GM19452 (cell line): ENCODE data around the gene KASH5.
"Not testable (repeated sequence)": the region's sequence is repeated elsewhere in the genome, so short reads cannot be mapped to it uniquely, and the experiment has no call there.

Experiments
- ATAC-seq: cut with Tn5 transposase; IDR thresholded peaks from one replicate; pipeline ENCODE4 v1.9.1; 2021; ENCODE audit not compliant: unreplicated experiment

KASH5 gene

GRCh38 chr19:49361438-49362047, 26.5 kb upstream of the KASH5 start:
- no peak for ATAC-seq

DNA sequence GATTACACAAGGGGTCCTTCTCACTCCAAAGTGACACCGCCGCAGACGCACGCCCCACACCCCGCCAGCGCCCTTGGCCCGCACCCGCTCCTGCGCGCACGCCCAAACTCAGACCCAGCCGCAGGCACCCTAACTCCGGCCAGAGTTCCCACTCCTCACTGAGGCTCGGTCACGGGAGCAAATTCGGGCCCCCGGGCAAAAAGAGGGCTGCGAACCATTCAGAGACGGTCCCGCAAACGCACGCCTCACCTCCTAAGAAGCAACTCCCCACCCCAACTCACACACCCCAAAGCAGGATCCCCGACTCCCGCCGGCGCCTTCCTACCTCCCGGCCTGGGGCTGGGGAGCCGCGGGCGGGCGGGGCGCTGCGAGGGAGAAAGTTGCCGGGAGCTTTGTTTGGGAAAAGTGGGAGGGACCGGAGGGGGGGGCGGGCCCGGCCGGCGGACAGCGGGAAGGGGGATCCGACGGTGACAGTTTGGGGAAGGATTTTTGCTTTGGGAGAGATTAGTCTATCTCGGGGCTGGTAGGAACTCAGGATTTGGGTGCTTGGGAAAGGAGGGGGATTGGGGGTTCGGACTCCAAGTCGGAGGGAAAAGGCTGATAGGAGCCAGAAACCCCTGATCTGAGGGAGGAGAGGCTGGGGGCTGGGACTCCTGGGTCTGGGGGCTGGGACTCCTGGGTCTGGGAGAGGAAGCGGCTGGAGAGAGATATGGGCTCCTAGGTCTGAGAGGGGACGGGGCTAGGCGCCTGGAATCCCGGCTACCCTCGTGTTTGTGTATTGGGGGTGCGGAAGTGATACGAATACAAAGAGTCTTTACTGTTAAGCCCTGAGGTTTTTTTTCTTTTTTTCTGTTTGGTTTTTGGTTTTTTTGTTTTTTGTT, 25.8 kb upstream of the KASH5 start, which contains the start of gene TEAD2:
Gene TEAD2, minus strand, starts transcription at position 369 of the 881 bp plus-strand sequence. CDS start 2,341 bp downstream, outside the sequence.
- no peak for ATAC-seq

- ATAC-seq = no peak
Measured at GRCh38 chr19:49362929-49363267, 25.2 kb upstream of the KASH5 start.

- no peak for ATAC-seq
Measured at GRCh38 chr19:49363268-49364082, 24.6 kb upstream of the KASH5 start, which contains the start of gene DKKL1. Gene DKKL1 (plus strand): TSS chr19:49363877. CDS start chr19:49363999, 122 bp downstream.

- no peak for ATAC-seq
Measured at GRCh38 chr19:49364083-49364737, 23.8 kb upstream of the KASH5 start.

DNA sequence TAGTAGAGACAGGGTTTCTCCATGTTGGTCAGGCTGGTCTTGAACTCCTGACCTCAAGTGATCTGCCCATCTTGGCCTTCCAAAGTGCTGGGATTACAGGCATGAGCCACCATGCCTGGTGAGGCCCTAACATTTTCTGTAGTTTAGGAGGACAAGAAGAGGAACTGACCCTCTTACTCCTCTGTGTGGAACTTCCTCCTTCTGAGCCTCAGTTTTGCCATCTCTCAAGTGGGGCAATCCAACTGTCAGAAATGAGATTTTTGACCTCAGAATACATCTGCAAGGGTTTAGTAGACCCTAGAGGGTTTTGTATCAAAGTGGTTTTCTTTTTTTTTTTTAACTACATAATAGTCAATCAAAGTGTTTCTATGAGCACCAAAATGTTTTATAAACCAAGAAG, 21.9 kb upstream of the KASH5 start:
- ATAC-seq = no peak

GRCh38 chr19:49368711-49369358, 19.2 kb upstream of the KASH5 start:
- ATAC-seq = no peak

DNA sequence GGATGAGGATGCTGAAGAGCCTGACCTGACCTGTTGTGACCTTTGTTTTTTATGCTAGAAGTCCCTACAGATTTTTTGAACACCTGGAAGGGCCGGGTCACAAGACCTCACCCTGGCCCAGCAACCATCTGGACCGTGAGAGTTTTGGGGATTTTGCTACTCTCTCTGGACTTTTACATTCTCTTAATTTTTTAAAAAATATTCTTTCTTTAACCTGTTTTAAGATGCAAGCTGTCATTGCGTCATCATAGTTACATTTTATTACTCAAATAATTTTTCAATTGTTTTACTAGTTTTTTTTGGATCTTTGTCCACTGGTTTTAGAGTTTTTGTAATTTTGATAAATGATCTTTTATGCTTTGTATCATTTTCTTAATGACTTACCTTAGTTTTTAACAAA, 16.9 kb upstream of the KASH5 start:
- ATAC-seq = no peak

DNA sequence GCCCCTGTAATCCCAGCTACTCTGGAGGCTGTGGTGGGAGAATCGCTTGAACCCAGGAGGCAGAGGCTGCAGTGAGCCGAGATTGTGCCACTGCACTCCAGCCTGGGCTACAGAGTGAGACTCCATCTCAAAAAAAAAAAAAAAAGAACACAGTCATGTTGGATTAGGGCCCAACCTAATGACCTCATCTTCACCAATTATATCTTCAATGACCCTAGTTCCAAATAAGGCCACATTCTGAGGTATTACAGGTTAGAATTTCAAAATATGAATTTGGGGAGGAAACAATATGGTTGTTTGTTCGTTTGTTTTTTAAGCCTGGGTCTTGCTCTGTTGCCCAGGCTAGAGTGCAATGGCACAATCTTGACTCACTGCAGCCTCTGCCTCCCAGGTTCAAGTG, 14.9 kb upstream of the KASH5 start:
- not testable (repeated sequence) for ATAC-seq

GRCh38 chr19:49374665-49375434, 13.2 kb upstream of the KASH5 start:
- ATAC-seq = no peak

GRCh38 chr19:49378512-49378911, 9.5 kb upstream of the KASH5 start:
- no peak for ATAC-seq

GRCh38 chr19:49380391-49380790, 7.7 kb upstream of the KASH5 start:
- ATAC-seq = no peak

- no peak for ATAC-seq
Measured at GRCh38 chr19:49382639-49383038, 5.4 kb upstream of the KASH5 start.

DNA sequence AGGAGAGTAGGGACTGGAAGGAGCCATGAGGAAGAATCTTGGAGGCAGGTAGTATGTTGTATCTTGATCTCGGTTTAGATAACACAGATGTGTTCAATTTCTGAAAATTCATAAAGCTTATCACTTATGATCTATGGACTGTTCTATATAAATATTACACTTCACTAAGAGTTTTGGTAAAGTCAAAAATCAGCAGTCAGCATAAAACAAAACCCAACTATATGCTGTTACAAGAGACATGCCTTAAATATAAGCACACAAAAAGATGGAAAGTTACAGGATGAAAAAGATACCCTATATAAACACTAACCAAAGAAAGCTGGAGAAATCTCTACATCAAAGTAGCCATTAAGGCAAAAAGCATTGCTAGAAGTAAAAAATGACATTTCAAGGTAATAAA, 4.5 kb upstream of the KASH5 start:
- ATAC-seq = no peak

DNA sequence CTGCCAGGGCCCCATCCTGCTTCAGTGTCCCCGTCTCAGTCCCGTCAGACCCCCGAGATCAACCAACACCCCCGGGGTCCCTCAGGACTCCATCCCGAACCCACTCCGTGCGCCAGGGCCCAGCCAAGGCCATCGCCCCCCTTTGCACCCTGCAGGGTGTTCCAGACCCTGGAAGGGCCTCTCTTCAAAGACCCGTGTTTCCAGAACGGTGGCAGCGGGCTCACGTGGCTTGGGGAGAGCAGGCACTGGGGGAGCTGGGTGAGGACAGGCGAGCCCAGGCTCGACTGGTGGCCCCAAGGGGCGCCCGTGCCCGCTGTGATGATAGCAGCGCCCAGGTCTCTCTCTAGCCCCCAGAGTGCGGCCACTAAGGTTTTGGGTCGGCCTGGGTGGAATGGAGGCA, 1.4 kb downstream of the KASH5 start:
- ATAC-seq = no peak

DNA sequence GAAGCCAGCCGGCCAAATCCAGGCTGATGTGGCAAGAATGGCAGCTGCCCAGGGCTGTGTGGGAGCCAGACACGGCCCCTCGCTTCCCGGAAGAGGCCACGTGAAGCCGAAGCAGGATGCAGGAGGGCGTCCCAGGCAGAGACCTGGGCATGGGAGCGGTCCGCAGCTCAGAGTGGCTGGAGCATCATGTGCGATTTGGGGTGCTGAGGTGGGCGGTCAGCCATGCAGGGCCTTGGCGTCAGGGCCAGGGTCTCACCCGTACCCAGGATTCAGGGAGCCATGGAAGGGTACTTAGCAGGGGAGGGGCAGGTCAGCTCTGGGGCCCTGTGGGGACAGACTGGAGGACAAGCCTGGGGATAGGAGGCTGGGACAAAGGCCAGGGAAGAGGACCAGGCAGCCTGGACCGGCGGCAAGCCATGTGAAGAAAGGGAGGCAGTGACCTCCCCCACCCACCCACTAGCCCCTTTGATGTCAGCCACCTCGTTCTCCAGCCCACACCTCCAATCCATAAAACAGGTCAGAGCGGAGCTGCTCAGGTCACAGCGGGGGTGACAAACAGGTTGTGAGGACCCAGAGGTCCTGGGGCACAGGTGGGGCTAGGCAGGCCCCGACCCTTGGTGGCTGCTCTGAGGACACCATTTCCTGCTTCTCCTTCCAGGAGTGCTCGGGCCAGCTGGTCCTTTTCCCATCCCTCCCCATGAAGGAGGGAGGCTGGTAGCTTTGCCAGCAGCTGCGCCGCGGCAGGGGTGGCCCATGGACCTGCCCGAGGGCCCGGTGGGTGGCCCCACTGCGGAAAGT, 2.3 kb downstream of the KASH5 start:
- ATAC-seq = no peak

DNA sequence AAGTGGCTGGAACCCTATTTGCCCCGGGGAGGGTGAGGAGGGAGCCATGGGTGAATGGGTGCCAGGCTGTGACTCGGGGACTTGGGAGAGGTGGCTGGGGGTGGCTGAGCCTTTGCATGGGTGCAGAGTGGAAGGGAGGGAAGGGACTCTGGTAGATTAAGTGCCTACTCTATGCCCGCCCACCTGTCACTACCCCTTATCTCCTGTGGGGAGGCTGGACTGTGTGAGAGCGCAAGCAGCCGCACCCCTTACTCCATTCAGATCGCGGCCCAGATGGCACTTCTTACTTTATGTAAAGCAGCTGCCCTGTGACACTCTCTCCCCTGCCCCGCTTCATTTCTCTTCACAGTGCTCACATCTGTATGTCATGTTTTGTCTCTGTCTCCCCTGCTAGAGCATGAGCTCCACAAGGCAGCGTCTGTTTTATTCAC, 2.9 kb downstream of the KASH5 start:
- ATAC-seq = no peak

GRCh38 chr19:49391581-49392399, 3.7 kb downstream of the KASH5 start:
- peak; percentile 56 for ATAC-seq
